ENCODE measurements around the gene RGL1.

GRCh38 chr1:183804916-183805841, at the start of gene RGL1:
- TF ChIP-seq CTCF (IDR thresholded peaks at IDR 0.05) (no peak), EZH2 (IDR thresholded peaks at IDR 0.05) (no peak), EZH2phosphoT487 (IDR thresholded peaks at IDR 0.05) (no peak)
